ENCODE measurements around the gene C1orf35. TPM values are rescaled to one million over a fixed set of nuclear protein-coding genes. Genes with fewer than 3 reads are reported as not detected.

Gene C1orf35
- total and polyA plus RNA-seq, 12 donors = 5.0 to 42.0 (median 15.7) TPM

GRCh38 chr1:228060458-228061190, 42.5 kb downstream of the C1orf35 start:
- H3K36me3 ChIP-seq (replicated peaks in 1 of 2) = no peaks in the 10 kb centered on the region
- peaks cover 74% of the 10 kb centered on the region for H3K27me3 ChIP-seq
- peak overlapping the region in 1 of 4 donors; percentile 40 for H3K4me3 ChIP-seq
- H3K9me3 ChIP-seq (replicated peaks in 1 of 3) = no peaks in the 10 kb centered on the region
- H3K4me1 ChIP-seq (replicated peaks in 1 of 2) = no peaks in the 10 kb centered on the region
- TF ChIP-seq CTCF (IDR thresholded peaks at IDR 0.05) (no peak), POLR2A (IDR thresholded peaks at IDR 0.05) (no peak)
- WGBS, 4 donors = 13 to 19% (median 14%) methylated on average over 17 to 34 of the region's 34 CpGs
- no peak overlapping the region for H3K27ac ChIP-seq
- intact Hi-C loops (cut with DNase I) = no loop called here
- no peak for DNase-seq

- WGBS, 4 donors = 3 to 22% (median 9%) methylated on average over 7 to 33 of the region's 33 CpGs
- TF ChIP-seq POLR2A (IDR thresholded peaks at IDR 0.05) (no peak), CTCF (IDR thresholded peaks at IDR 0.05) (no peak)
- Histone ChIP-seq H3K36me3 (replicated peaks in 1 of 2) (no peaks in the 10 kb centered on the region), H3K4me3 (peak overlapping the region in 1 of 4 donors; percentile 40), H3K9me3 (replicated peaks in 1 of 3) (no peaks in the 10 kb centered on the region), H3K4me1 (replicated peaks in 1 of 2) (no peaks in the 10 kb centered on the region), H3K27ac (no peak overlapping the region), H3K27me3 (peaks cover 66% of the 10 kb centered on the region)
- intact Hi-C loops (cut with DNase I) = no loop called here
- peak in 1 of 7 donors; percentile 17 for DNase-seq
Measured at GRCh38 chr1:228059634-228060457, 43.3 kb downstream of the C1orf35 start.

- H3K9me3 ChIP-seq (replicated peaks in 1 of 3) = no peaks in the 10 kb centered on the region
- H3K27me3 ChIP-seq = peaks cover 60% of the 10 kb centered on the region
- H3K4me1 ChIP-seq (replicated peaks in 1 of 2) = no peaks in the 10 kb centered on the region
- intact Hi-C loops (cut with DNase I) = no loop called here
- H3K27ac ChIP-seq = no peak overlapping the region
- no peaks in the 10 kb centered on the region for H3K36me3 ChIP-seq (replicated peaks in 1 of 2)
- no peak for DNase-seq
- TF ChIP-seq CTCF (IDR thresholded peaks at IDR 0.05) (no peak), POLR2A (IDR thresholded peaks at IDR 0.05) (no peak)
- peak overlapping the region in 1 of 4 donors; percentile 40 for H3K4me3 ChIP-seq
- WGBS, 4 donors = 0 to 10% (median 4%) methylated on average over 1 to 66 of the region's 66 CpGs
Measured at GRCh38 chr1:228058949-228059633, 44.0 kb downstream of the C1orf35 start.

All from adrenal gland (tissue), 12 donors.